ENCODE data around the gene NLRP4. TPM values are rescaled to one million over a fixed set of nuclear protein-coding genes. Genes with fewer than 3 reads are reported as not detected.

Gene NLRP4
- total and polyA plus RNA-seq, 2 of the 4 experiments (the other 2 are of a cell fraction) = not detected

DNA sequence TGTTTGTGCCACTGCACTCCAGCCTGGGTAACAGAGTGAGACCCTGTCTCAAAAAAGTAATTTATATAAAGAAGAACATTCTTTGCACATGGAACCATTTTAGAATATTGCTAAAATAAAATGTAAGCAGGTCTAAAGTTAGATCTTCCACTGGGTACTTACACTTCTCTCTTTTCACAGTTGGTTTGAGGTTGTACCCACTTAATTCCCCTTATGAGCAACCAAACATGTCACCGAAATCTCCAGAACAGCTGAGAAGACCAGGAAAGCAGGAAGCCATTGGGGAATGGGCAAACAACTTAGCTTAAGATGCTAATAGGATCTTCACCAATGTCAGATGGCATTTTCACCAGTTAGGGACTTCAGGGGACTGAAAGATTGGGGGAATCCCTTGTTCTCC is 18.8 kb downstream of the NLRP4 start:
- no peak overlapping the region for H2AK5ac ChIP-seq (ENCODE audit: low read depth, low read length)

More for the DNA sequence above, 18.8 kb downstream of the NLRP4 start:
- DNase-seq = no peak
- Histone ChIP-seq H2AK9ac (replicated peaks; ENCODE audit: low read depth, low read length, poor library complexity) (no peak overlapping the region), H3K4ac (ENCODE audit: low read depth, low read length) (no peak overlapping the region), H2BK15ac (ENCODE audit: low read depth, low read length) (no peak overlapping the region), H3K56ac (ENCODE audit: extremely low read depth, insufficient read depth, low read length) (no peak overlapping the region), H2BK20ac (ENCODE audit: low read depth, low read length) (no peak overlapping the region), H3K4me1 (ENCODE audit: control insufficient read depth, insufficient read depth, low read length) (no peaks in the 10 kb centered on the region), H3K4me2 (ENCODE audit: low read depth, low read length) (no peak overlapping the region), H3K14ac (replicated peaks; ENCODE audit: low read depth, low read length) (no peak overlapping the region), H3K9me1 (ENCODE audit: insufficient read depth, low read length) (no peaks in the 10 kb centered on the region), H4K5ac (ENCODE audit: low read depth, low read length) (no peak overlapping the region), H2AFZ (replicated peaks; ENCODE audit: low read length, poor library complexity) (no peak overlapping the region), H3K9me3 (ENCODE audit: control insufficient read depth, insufficient read depth, low read length) (peaks cover 26% of the 10 kb centered on the region), H2BK120ac (ENCODE audit: low read depth, low read length) (no peak overlapping the region), H3K18ac (ENCODE audit: low read depth, low read length) (no peak overlapping the region), H3K9ac (ENCODE audit: low read depth, low read length) (no peak overlapping the region), H3K23ac (ENCODE audit: low read depth, low read length) (no peak overlapping the region), H3K36me3 (ENCODE audit: control insufficient read depth, insufficient read depth, low read length) (no peaks in the 10 kb centered on the region), H4K8ac (ENCODE audit: low read depth in 2 of 2, low read length in 2 of 2) (no peak overlapping the region), H4K91ac (ENCODE audit: insufficient read depth, low read depth, low read length) (no peak overlapping the region), H4K20me1 (ENCODE audit: insufficient read depth, low read length) (no peaks in the 10 kb centered on the region), H3K27ac (ENCODE audit: insufficient read depth, low read length) (no peak overlapping the region), H3K79me1 (ENCODE audit: low read depth in 1 of 2, low read length in 2 of 2) (no peaks in the 10 kb centered on the region), H3K4me3 (ENCODE audit: insufficient read depth, low read depth, low read length) (no peak overlapping the region), H3K27me3 (ENCODE audit: control insufficient read depth, insufficient read depth, low read length) (no peaks in the 10 kb centered on the region), H2BK5ac (ENCODE audit: low read depth, low read length, poor library complexity, severe bottlenecking) (no peak overlapping the region)
- TF ChIP-seq RCOR1 (IDR thresholded peaks at IDR 0.05; ENCODE audit: insufficient replicate concordance, low read length) (no peak), BHLHE40 (IDR thresholded peaks at IDR 0.05; ENCODE audit: low read depth, low read length) (no peak), CHD1 (IDR thresholded peaks at IDR 0.05; ENCODE audit: low read depth, low read length) (no peak), MAFK (IDR thresholded peaks at IDR 0.05; ENCODE audit: low read depth, low read length) (no peak), RAD21 (IDR thresholded peaks at IDR 0.05; ENCODE audit: low read length) (no peak), MXI1 (IDR thresholded peaks at IDR 0.05; ENCODE audit: borderline replicate concordance, low read depth, low read length) (no peak), NFE2L2 (IDR thresholded peaks at IDR 0.05; ENCODE audit: low read depth, low read length) (no peak), RFX5 (IDR thresholded peaks at IDR 0.05; ENCODE audit: low read depth, low read length) (no peak), FOS (IDR thresholded peaks at IDR 0.05; ENCODE audit: low read depth, low read length) (no peak), SMC3 (IDR thresholded peaks at IDR 0.05; ENCODE audit: low read depth, low read length) (no peak)
- TF ChIP-seq, protein P1, sequence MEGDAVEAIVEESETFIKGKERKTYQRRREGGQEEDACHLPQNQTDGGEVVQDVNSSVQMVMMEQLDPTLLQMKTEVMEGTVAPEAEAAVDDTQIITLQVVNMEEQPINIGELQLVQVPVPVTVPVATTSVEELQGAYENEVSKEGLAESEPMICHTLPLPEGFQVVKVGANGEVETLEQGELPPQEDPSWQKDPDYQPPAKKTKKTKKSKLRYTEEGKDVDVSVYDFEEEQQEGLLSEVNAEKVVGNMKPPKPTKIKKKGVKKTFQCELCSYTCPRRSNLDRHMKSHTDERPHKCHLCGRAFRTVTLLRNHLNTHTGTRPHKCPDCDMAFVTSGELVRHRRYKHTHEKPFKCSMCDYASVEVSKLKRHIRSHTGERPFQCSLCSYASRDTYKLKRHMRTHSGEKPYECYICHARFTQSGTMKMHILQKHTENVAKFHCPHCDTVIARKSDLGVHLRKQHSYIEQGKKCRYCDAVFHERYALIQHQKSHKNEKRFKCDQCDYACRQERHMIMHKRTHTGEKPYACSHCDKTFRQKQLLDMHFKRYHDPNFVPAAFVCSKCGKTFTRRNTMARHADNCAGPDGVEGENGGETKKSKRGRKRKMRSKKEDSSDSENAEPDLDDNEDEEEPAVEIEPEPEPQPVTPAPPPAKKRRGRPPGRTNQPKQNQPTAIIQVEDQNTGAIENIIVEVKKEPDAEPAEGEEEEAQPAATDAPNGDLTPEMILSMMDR (conservative IDR thresholded peaks at IDR 0.05; ENCODE audit: low read depth, low read length) = no peak
- TF ChIP-seq, protein P2, sequence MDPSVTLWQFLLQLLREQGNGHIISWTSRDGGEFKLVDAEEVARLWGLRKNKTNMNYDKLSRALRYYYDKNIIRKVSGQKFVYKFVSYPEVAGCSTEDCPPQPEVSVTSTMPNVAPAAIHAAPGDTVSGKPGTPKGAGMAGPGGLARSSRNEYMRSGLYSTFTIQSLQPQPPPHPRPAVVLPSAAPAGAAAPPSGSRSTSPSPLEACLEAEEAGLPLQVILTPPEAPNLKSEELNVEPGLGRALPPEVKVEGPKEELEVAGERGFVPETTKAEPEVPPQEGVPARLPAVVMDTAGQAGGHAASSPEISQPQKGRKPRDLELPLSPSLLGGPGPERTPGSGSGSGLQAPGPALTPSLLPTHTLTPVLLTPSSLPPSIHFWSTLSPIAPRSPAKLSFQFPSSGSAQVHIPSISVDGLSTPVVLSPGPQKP (IDR thresholded peaks at IDR 0.05; ENCODE audit: borderline replicate concordance, low read depth, low read length) = no peak
- no peak for ATAC-seq (ENCODE audit: low read depth)
- ChIA-PET POLR2A (ENCODE audit: unreplicated experiment) (no interaction called here), CTCF (no interaction called here)
- dilution Hi-C loops (cut with HindIII; ENCODE audit: low sequenced_read_pairs, unreplicated experiment) (no loop called here), in situ Hi-C loops (cut with MboI; ENCODE audit: low sequenced_read_pairs) (no loop called here), intact Hi-C loops (cut with micrococcal nuclease) (no loop called here)
- no CpG with 5 or more reads among the region's 1 CpG for WGBS, 2 experiments (ENCODE audit: extremely low coverage in 2 of 2, insufficient read length in 1 of 2)
- BruUV-seq (replicated peaks) = no TSS peak
